ENCODE measurements around the gene P2RY2. TPM values are rescaled to one million over a fixed set of nuclear protein-coding genes. Genes with fewer than 3 reads are reported as not detected.

The P2RY2 gene
- 0.72 TPM for polyA plus RNA-seq (2013, experiment 1 of 4)
- 1.2 TPM for polyA plus RNA-seq (2013, experiment 2 of 4)
- polyA plus RNA-seq (2013, experiment 3 of 4), result 0.85 TPM
- 0.85 TPM for polyA plus RNA-seq (2013, experiment 4 of 4)

DNA sequence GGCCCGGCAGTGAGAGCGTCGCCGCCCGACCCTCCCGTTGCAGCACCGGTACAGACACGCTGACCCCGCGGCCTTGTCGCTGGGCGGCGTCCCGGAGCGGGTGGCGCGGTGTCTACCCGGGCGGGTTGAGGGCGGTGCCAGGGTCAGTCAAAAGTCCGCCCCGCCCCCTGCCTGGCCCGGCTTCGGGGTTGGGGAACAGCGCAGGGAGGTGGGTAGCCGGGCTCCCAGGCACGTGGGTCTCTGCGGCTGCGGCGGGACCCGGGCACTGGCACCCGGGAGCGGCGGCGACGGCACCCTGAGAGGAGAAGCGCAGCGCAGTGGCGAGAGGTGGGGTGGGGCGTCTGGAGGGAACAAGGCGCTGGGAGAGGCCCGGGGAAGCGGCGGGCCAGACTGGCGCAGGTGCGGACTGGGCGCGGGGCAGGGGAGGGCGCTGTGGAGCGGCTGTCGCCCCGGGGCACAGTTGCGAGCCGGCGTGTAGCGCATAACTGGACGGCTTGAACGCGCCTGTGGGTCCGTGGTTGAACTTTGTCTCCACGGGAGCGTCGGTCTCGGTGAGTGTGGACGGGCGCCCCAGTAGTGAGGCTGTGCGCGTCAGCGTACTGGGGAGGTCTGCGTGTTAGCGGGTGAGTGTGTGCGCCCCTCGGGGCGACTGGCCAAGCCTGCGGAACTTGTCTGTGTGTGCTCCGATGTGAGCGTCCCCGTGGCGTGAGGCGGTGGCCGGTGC lies at the start of gene P2RY2:
P2RY2 (plus strand) TSS at position 176 of the 724 bp plus-strand sequence. CDS start 15,879 bp downstream, outside the sequence.
- no peak within 1 kb of the TSS for H3K27ac ChIP-seq (ENCODE audit: insufficient read depth, low read depth, low read length, poor library complexity, severe bottlenecking)
- WGBS, 2 experiments, result 1% methylated on average over 81 of the region's 81 CpGs
- peaks cover 36% of the 10 kb centered on the region for H3K27me3 ChIP-seq (ENCODE audit: control insufficient read depth, insufficient read depth, low read length, poor library complexity, severe bottlenecking)

DNA sequence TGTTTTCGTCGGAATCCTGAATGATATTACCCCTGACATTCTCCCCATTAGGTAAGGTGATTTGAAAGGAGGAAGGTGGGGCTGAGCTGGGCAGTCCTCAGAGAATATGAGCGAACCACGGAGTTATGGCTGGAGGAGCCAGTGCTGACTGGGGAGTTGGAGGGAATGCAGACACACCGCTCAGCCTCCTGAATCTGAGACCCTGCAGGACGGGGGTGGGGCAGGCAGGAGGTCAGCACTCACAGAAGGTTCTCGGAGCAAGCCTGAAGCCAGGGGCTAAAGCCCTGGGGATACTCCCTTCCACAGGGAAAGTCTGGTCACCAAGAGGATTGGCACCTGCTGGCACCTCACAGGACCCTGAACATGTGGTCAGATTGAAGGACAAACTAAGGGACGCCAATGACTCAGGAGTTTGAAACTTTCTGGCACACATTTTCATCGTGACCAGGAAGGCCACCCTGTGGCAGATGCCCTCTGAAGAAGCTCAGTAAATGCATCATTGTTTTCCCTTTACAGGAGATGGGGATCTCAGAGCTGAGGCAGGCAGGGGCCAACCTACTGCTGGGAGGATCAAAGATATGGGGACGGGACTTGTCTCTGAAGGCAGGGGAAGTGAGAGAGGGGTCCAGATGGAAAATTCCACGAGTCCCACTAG lies 49.0 kb upstream of the P2RY2 start:
- WGBS, 2 experiments, result 46 to 55% methylated on average over 9 to 11 of the region's 11 CpGs
- H3K9me3 ChIP-seq (ENCODE audit: control insufficient read depth, low read length), result no peaks in the 10 kb centered on the region
- no peaks in the 10 kb centered on the region for H3K27me3 ChIP-seq (ENCODE audit: control insufficient read depth, insufficient read depth, low read length, poor library complexity, severe bottlenecking)
- no peaks in the 10 kb centered on the region for H3K36me3 ChIP-seq (ENCODE audit: control insufficient read depth, insufficient read depth, low read length)
- no peak overlapping the region for H3K4me3 ChIP-seq (ENCODE audit: insufficient read depth, low read depth, low read length)
- no peak overlapping the region for H3K27ac ChIP-seq (ENCODE audit: insufficient read depth, low read depth, low read length, poor library complexity, severe bottlenecking)
- H3K4me1 ChIP-seq (ENCODE audit: control insufficient read depth, insufficient read depth, low read length), result peaks cover 13% of the 10 kb centered on the region

More for the DNA sequence above, at the start of gene P2RY2:
- Histone ChIP-seq H3K9me3 (ENCODE audit: control insufficient read depth, low read length) (no peaks in the 10 kb centered on the region), H3K36me3 (ENCODE audit: control insufficient read depth, insufficient read depth, low read length) (no peaks in the 10 kb centered on the region), H3K4me3 (ENCODE audit: insufficient read depth, low read depth, low read length) (peak within 1 kb of the TSS; percentile 39), H3K4me1 (ENCODE audit: control insufficient read depth, insufficient read depth, low read length) (peaks cover 12% of the 10 kb centered on the region)

DNA sequence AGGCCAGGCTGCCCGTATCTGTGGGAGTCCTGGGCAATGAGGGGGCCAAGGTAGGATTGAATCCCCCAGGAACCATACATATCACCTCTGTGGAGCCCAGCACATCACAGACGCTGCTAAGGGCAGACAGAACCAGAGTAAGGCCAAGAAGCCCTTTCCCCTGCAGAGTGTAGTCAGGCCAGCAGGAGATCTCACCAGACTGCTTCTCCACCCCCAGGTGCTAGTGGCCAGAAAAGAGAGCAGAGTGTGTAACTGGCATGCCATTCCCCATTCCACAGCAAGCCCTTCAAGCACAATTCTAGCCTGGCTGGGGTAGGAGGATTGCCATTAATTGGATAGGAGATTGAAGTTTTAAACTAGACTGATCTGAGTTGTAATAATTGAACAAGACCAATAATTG lies 47.9 kb upstream of the P2RY2 start:
- Histone ChIP-seq H3K4me1 (ENCODE audit: control insufficient read depth, insufficient read depth, low read length) (peaks cover 13% of the 10 kb centered on the region), H3K9me3 (ENCODE audit: control insufficient read depth, low read length) (no peaks in the 10 kb centered on the region), H3K4me3 (ENCODE audit: insufficient read depth, low read depth, low read length) (no peak overlapping the region), H3K27me3 (ENCODE audit: control insufficient read depth, insufficient read depth, low read length, poor library complexity, severe bottlenecking) (no peaks in the 10 kb centered on the region), H3K36me3 (ENCODE audit: control insufficient read depth, insufficient read depth, low read length) (no peaks in the 10 kb centered on the region), H3K27ac (ENCODE audit: insufficient read depth, low read depth, low read length, poor library complexity, severe bottlenecking) (no peak overlapping the region)
- WGBS, 2 experiments, result 88 to 94% methylated on average over 2 of the region's 2 CpGs

DNA sequence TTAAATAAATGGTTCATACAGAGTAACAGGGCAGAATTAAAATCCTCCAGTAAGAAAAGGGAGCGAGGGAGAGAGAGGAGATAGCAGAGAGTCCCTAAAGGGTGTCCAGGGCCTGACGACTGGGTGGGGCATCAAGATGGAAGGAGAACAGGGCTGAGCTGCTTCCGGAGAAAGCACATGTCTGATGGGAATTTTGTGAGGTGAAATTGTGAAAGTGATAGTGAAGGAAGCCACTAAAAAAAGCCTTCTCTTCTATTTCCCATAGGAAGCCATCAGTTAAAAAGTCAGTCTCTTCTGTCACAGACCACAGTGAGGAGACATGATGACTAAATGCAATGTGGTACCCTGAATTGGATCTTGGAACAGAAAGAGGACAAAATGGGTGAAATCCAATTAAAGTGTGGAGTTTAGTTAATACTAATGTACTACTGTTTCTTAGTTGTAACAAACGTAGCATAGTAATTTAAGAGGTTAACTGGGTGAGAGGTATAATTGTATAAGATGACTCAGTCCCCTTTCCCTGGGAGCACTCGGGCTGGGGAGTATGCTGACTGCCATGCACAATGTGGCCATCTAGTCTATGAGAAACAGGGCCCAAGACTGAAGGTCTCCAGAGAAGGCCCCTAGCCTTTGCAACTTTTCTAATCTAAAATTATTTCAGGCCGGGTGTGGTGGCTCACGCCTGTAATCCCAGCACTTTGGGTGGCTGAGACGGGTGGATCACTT lies 46.5 kb upstream of the P2RY2 start:
- H3K27ac ChIP-seq (ENCODE audit: insufficient read depth, low read depth, low read length, poor library complexity, severe bottlenecking), result no peak overlapping the region
- no peaks in the 10 kb centered on the region for H3K36me3 ChIP-seq (ENCODE audit: control insufficient read depth, insufficient read depth, low read length)
- peaks cover 13% of the 10 kb centered on the region for H3K4me1 ChIP-seq (ENCODE audit: control insufficient read depth, insufficient read depth, low read length)
- H3K4me3 ChIP-seq (ENCODE audit: insufficient read depth, low read depth, low read length), result no peak overlapping the region
- no peaks in the 10 kb centered on the region for H3K27me3 ChIP-seq (ENCODE audit: control insufficient read depth, insufficient read depth, low read length, poor library complexity, severe bottlenecking)
- H3K9me3 ChIP-seq (ENCODE audit: control insufficient read depth, low read length), result no peaks in the 10 kb centered on the region
- WGBS, 2 experiments, result 92% methylated on average over 8 of the region's 8 CpGs

GRCh38 chr11:73172992-73173656 lies 45.0 kb upstream of the P2RY2 start:
- H3K27ac ChIP-seq (ENCODE audit: insufficient read depth, low read depth, low read length, poor library complexity, severe bottlenecking), result no peak overlapping the region
- 81 to 82% methylated on average over 4 of the region's 4 CpGs for WGBS, 2 experiments

DNA sequence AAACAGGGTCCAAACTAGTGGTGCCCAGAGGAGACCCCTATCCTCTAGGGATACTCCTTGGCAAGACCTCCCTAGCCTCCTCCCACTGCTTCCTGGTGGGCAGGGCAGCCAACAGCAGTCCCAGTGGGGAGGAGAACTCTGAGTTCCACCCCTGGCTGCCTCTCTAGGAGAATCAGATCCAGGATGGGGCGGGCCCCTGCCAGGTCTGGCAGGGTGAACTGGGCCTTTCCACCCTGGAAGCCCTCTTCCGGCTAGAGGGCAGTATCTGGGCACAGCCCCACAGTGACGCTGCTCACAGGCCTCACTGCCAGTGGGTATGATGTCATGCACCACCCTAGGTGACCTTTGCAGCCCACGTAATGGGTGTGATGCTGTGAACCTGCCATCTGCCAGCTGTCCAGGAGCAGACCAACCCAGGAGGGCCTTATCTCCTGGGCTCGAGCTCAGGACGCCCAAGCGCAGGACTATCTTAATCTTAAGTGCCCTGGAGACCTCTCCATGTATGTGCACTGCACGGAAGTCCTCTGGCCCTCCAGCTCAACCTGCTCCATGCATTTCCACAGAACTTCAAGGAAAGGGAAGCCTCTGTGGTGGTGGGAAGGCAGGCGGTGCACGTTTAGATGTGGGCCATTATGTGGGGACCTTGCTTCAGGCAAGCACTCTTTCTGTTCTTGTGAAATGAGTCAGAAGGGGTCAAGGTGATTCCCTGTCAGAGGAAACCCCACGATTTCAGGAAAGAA lies 44.2 kb upstream of the P2RY2 start:
- Histone ChIP-seq H3K36me3 (ENCODE audit: control insufficient read depth, insufficient read depth, low read length) (no peaks in the 10 kb centered on the region), H3K4me3 (ENCODE audit: insufficient read depth, low read depth, low read length) (no peak overlapping the region), H3K27ac (ENCODE audit: insufficient read depth, low read depth, low read length, poor library complexity, severe bottlenecking) (no peak overlapping the region), H3K4me1 (ENCODE audit: control insufficient read depth, insufficient read depth, low read length) (peaks cover 9% of the 10 kb centered on the region), H3K27me3 (ENCODE audit: control insufficient read depth, insufficient read depth, low read length, poor library complexity, severe bottlenecking) (no peaks in the 10 kb centered on the region), H3K9me3 (ENCODE audit: control insufficient read depth, low read length) (no peaks in the 10 kb centered on the region)
- WGBS, 2 experiments, result 85% methylated on average over 11 of the region's 11 CpGs

More at GRCh38 chr11:73172992-73173656, 45.0 kb upstream of the P2RY2 start:
- Histone ChIP-seq H3K4me1 (ENCODE audit: control insufficient read depth, insufficient read depth, low read length) (peaks cover 13% of the 10 kb centered on the region), H3K27me3 (ENCODE audit: control insufficient read depth, insufficient read depth, low read length, poor library complexity, severe bottlenecking) (no peaks in the 10 kb centered on the region), H3K36me3 (ENCODE audit: control insufficient read depth, insufficient read depth, low read length) (no peaks in the 10 kb centered on the region), H3K4me3 (ENCODE audit: insufficient read depth, low read depth, low read length) (no peak overlapping the region), H3K9me3 (ENCODE audit: control insufficient read depth, low read length) (no peaks in the 10 kb centered on the region)

GRCh38 chr11:73174495-73174791 lies 43.6 kb upstream of the P2RY2 start:
- Histone ChIP-seq H3K27ac (ENCODE audit: insufficient read depth, low read depth, low read length, poor library complexity, severe bottlenecking) (no peak overlapping the region), H3K4me1 (ENCODE audit: control insufficient read depth, insufficient read depth, low read length) (peaks cover 4% of the 10 kb centered on the region), H3K36me3 (ENCODE audit: control insufficient read depth, insufficient read depth, low read length) (no peaks in the 10 kb centered on the region), H3K4me3 (ENCODE audit: insufficient read depth, low read depth, low read length) (no peak overlapping the region), H3K27me3 (ENCODE audit: control insufficient read depth, insufficient read depth, low read length, poor library complexity, severe bottlenecking) (no peaks in the 10 kb centered on the region), H3K9me3 (ENCODE audit: control insufficient read depth, low read length) (no peaks in the 10 kb centered on the region)
- 95 to 96% methylated on average over 3 of the region's 3 CpGs for WGBS, 2 experiments

DNA sequence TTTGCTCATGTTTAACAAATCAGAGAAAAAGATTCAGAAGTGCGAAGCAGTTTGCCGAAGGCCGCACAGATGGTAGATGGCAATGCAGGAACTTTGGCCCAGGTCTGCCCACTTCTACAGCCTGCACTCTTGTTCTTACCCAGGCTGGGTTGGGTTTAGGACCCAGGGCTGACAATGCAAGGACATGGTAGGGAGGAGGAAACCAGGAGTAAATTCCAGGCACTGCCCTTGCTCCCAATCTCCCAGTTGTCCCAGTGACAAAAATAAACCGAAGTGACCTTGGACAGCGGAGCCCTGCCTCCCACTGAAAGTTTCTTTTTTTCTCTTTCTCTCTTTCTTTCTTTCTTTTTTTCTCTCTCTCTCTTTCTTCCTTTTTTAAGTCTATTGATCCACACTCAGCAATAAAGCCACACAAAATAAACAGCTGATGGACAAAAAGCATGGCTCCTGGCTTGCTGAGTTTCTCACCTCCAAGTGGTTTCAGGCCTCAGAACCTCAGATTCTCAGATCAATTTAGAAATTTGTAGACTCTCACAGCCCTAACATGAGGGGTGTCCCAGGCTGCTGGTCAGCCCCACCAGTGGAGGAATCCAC lies 42.4 kb upstream of the P2RY2 start:
- Histone ChIP-seq H3K27me3 (ENCODE audit: control insufficient read depth, insufficient read depth, low read length, poor library complexity, severe bottlenecking) (no peaks in the 10 kb centered on the region), H3K4me1 (ENCODE audit: control insufficient read depth, insufficient read depth, low read length) (no peaks in the 10 kb centered on the region), H3K36me3 (ENCODE audit: control insufficient read depth, insufficient read depth, low read length) (no peaks in the 10 kb centered on the region), H3K4me3 (ENCODE audit: insufficient read depth, low read depth, low read length) (no peak overlapping the region), H3K9me3 (ENCODE audit: control insufficient read depth, low read length) (no peaks in the 10 kb centered on the region), H3K27ac (ENCODE audit: insufficient read depth, low read depth, low read length, poor library complexity, severe bottlenecking) (no peak overlapping the region)
- 76 to 78% methylated on average over 5 of the region's 5 CpGs for WGBS, 2 experiments

DNA sequence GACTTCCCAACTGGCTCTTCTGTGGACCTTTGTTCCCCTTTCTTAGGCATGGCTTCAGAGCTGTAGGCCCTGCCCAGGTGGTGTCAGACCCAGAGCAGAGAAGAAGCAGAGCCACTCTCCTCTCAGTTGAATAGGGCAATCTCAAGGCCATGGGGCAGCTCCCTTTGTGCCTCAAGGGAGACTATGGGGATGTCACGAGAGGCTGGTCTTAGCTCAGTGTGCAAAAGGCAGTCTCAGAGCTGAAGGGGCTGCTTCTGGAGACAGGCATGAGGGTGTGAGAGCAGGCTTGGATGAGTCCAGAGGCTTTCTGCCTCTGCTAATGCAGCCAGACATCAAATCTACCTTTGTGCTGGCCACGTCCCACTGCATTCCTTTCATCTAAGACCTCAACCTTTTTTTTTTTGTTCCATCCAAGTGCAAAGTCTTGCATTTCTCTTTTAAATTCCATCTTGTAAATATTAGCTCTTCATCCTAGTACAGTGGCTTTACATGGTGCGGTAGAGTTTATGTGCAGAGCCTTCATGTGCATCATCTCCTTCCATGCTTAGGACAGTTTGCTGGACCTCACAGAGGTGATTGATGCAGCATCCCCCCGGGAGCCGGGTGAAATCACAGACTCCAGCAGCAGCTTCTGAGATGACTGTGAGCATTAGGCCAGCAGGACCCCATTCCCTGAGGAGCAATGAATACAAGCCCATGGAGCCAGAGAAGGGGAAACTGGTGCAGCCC lies 41.8 kb upstream of the P2RY2 start:
- H3K4me3 ChIP-seq (ENCODE audit: insufficient read depth, low read depth, low read length), result no peak overlapping the region
- H3K36me3 ChIP-seq (ENCODE audit: control insufficient read depth, insufficient read depth, low read length), result no peaks in the 10 kb centered on the region
- no peaks in the 10 kb centered on the region for H3K9me3 ChIP-seq (ENCODE audit: control insufficient read depth, low read length)
- no peaks in the 10 kb centered on the region for H3K4me1 ChIP-seq (ENCODE audit: control insufficient read depth, insufficient read depth, low read length)
- H3K27ac ChIP-seq (ENCODE audit: insufficient read depth, low read depth, low read length, poor library complexity, severe bottlenecking), result no peak overlapping the region
- H3K27me3 ChIP-seq (ENCODE audit: control insufficient read depth, insufficient read depth, low read length, poor library complexity, severe bottlenecking), result no peaks in the 10 kb centered on the region
- 89 to 91% methylated on average over 5 of the region's 5 CpGs for WGBS, 2 experiments

Data from ectodermal cell (in vitro differentiated cells).